K562 (cell line): ENCODE results near the gene TIMP3. TPM values are rescaled to one million over a fixed set of nuclear protein-coding genes. Genes with fewer than 3 reads are reported as not detected.

Experiments used
- ATAC-seq: fragments of 200-7000 bp; cut with Tn5 transposase; 3 replicates; pipeline ENCODE4 v1.9.1; 2020; ENCODE audit warnings: moderate library complexity
- BruUV-seq: library from RNA; stranded (reverse); fragments of 400-500 nt; replicated peaks from 2 replicates; lab custom pipeline; 2021; lab: Mats Ljungman, UMichigan
- CTCF ChIA-PET: fragments of 300-600 bp; formaldehyde crosslinking; extraction: SDS; loops from one replicate; lab custom pipeline; 2021; ENCODE audit warnings: low intra/inter-chr PET ratio; lab: Yijun Ruan, JAX
- POLR2A ChIA-PET: fragments of 300-600, 350-650 bp; sonication (Branson Sonifier 250); formaldehyde crosslinking; extraction: SDS; loops from one replicate; lab custom pipeline; 2021; ENCODE audit warnings: antibody characterized with exemption, inconsistent platforms; lab: Yijun Ruan, JAX
- DNase-seq, 4 experiments: peaks; one replicate each; pipeline versions ENCODE4 v3.0.0 to v3.0.0-alpha.2; 2011 to 2018; ENCODE audit warnings: low spot score in 3 of 4, mixed read lengths in 3 of 4; ENCODE audit errors: extremely low read depth in 1 of 4
- FAIRE-seq: peaks from 2 replicates; lab custom pipeline; 2011; peaks lifted over from hg19 to GRCh38; lab: Jason Lieb, UNC
- H2AFZ ChIP-seq: 2 replicates; pipeline ENCODE4 v1.6.0; 2011; ENCODE audit warnings: low read depth, low read length, control low read depth, inconsistent platforms
- H3K27ac ChIP-seq: fragments of 200-600 bp; 3 replicates; pipeline ENCODE4 v1.8.0; 2011; ENCODE audit warnings: low read depth, mild to moderate bottlenecking, control low read depth, inconsistent platforms, low read length, moderate library complexity, mixed read lengths; ENCODE audit errors: extremely low read depth
- H3K27me3 ChIP-seq, 2 experiments: fragments of 300-600 bp in 1 of 2; 2 replicates in 1 of 2; 3 replicates in 1 of 2; pipeline versions ENCODE4 v1.6.0 to v1.8.0; 2011; ENCODE audit warnings: inconsistent platforms in 2 of 2, low read length in 2 of 2, mild to moderate bottlenecking in 1 of 2, mixed read lengths in 1 of 2, moderate library complexity in 1 of 2; ENCODE audit not compliant: control insufficient read depth in 2 of 2, insufficient read depth in 2 of 2
- H3K36me3 ChIP-seq: fragments of 300-600 bp; 3 replicates; pipeline ENCODE4 v1.8.0; 2011; ENCODE audit warnings: mild to moderate bottlenecking, low read length, inconsistent platforms; ENCODE audit not compliant: control insufficient read depth, insufficient read depth
- H3K4me1 ChIP-seq, 2 experiments: fragments of 200-600 bp in 1 of 2; replicated peaks in 1 of 2; 2 replicates in 1 of 2; 3 replicates in 1 of 2; pipeline versions ENCODE4 v1.5.1 to v1.8.0; 2011; ENCODE audit warnings: inconsistent platforms in 2 of 2, low read length in 2 of 2, mild to moderate bottlenecking in 1 of 2, mixed read lengths in 1 of 2, moderate library complexity in 1 of 2; ENCODE audit not compliant: control insufficient read depth in 2 of 2, insufficient read depth in 2 of 2
- H3K4me2 ChIP-seq: 2 replicates; pipeline ENCODE4 v1.6.1; 2011; ENCODE audit warnings: low read length, control low read depth, inconsistent platforms, mixed read lengths; ENCODE audit not compliant: insufficient read depth
- H3K4me3 ChIP-seq: fragments of 200-600 bp; sonication (generic), shearing (Covaris generic); 2 replicates; pipeline ENCODE4 v1.5.1; 2016; ENCODE audit warnings: control low read depth, inconsistent platforms
- H3K79me2 ChIP-seq: fragments of 200-600 bp; 3 replicates; pipeline ENCODE4 v1.8.0; 2011; ENCODE audit warnings: low read length, inconsistent platforms; ENCODE audit not compliant: control insufficient read depth, insufficient read depth
- H3K9ac ChIP-seq, 2 experiments: 2 replicates each; pipeline versions ENCODE4 v1.6.0 to v1.6.1; 2011; ENCODE audit warnings: low read depth in 2 of 2, low read length in 2 of 2, control low read depth in 1 of 2, inconsistent platforms in 1 of 2, mild to moderate bottlenecking in 1 of 2, mixed read lengths in 1 of 2; ENCODE audit not compliant: insufficient read depth in 1 of 2
- H3K9me1 ChIP-seq: one replicate; pipeline ENCODE4 v1.6.0; 2011; ENCODE audit warnings: inconsistent platforms, mild to moderate bottlenecking, low read length, moderate library complexity; ENCODE audit not compliant: control insufficient read depth, insufficient read depth
- H3K9me3 ChIP-seq: replicated peaks from 2 replicates; pipeline ENCODE4 v1.5.1; 2011; ENCODE audit warnings: low read depth, low read length, inconsistent platforms; ENCODE audit not compliant: control insufficient read depth, insufficient read depth
- H4K20me1 ChIP-seq: replicated peaks from 2 replicates; pipeline ENCODE4 v1.6.1; 2011; ENCODE audit warnings: low read length, inconsistent platforms, mixed read lengths; ENCODE audit not compliant: control insufficient read depth, insufficient read depth
- ADNP ChIP-seq: fragments of 200-800 bp; sonication (Bioruptor generic); IDR thresholded peaks from 2 replicates; pipeline ENCODE4 v1.6.1; 2016; ENCODE audit warnings: missing genetic modification characterization, missing compliant biosample characterization
- ARID2 ChIP-seq: fragments of 450-650 bp; IDR thresholded peaks from 2 replicates; pipeline ENCODE4 v1.6.1; 2017; ENCODE audit warnings: antibody characterized with exemption, mild to moderate bottlenecking
- BCOR ChIP-seq: fragments of 450-650 bp; IDR thresholded peaks from 2 replicates; pipeline ENCODE4 v1.6.1; 2016
- CHD1 ChIP-seq: fragments of 200-600 bp; sonication (generic); IDR thresholded peaks from one replicate; pipeline ENCODE4 v1.6.1; 2012; ENCODE audit warnings: mild to moderate bottlenecking, moderate library complexity, low read length, inconsistent platforms
- GABPA ChIP-seq: fragments of 200-800 bp; sonication (Bioruptor generic); conservative IDR thresholded peaks from 2 replicates; pipeline ENCODE4 v1.6.1; 2016; ENCODE audit warnings: low read depth, missing genetic modification characterization, missing compliant biosample characterization
- KDM1A ChIP-seq, 2 experiments: fragments of 450-650 bp; IDR thresholded peaks; 2 replicates each; pipeline ENCODE4 v1.6.1; 2016; ENCODE audit warnings: mild to moderate bottlenecking in 2 of 2
- MTA1 ChIP-seq: fragments of 450-650 bp; IDR thresholded peaks from 2 replicates; pipeline ENCODE4 v1.6.1; 2017; ENCODE audit warnings: borderline replicate concordance
- RBM15 ChIP-seq: fragments of 200-400 bp; formaldehyde crosslinking; IDR thresholded peaks from 2 replicates; pipeline ENCODE4 v1.6.1; 2018; ENCODE audit warnings: mild to moderate bottlenecking, low read length, moderate library complexity; ENCODE audit not compliant: insufficient read depth
- RBM25 ChIP-seq: fragments of 200-400 bp; formaldehyde crosslinking; IDR thresholded peaks from 2 replicates; pipeline ENCODE4 v1.6.1; 2018; ENCODE audit warnings: low read length, low read depth, moderate library complexity; ENCODE audit not compliant: severe bottlenecking
- RCOR1 ChIP-seq, 2 experiments: IDR thresholded peaks; 2 replicates each; pipeline ENCODE4 v1.6.1; 2012; ENCODE audit warnings: low read depth in 2 of 2, low read length in 2 of 2, borderline replicate concordance in 1 of 2, improper control_type of control experiment in 1 of 2
- SAFB ChIP-seq: fragments of 200-400 bp; formaldehyde crosslinking; IDR thresholded peaks from 2 replicates; pipeline ENCODE4 v1.6.1; 2017; ENCODE audit warnings: low read depth, low read length, borderline replicate concordance
- SPI1 ChIP-seq: IDR thresholded peaks from 2 replicates; pipeline ENCODE4 v1.6.1; 2011; ENCODE audit warnings: low read depth, low read length, control low read depth, borderline replicate concordance
- TARDBP ChIP-seq: fragments of 450-650 bp; IDR thresholded peaks from 2 replicates; pipeline ENCODE4 v1.6.1; 2016
- ZFX ChIP-seq: sonication (generic); formaldehyde crosslinking; IDR thresholded peaks from 2 replicates; pipeline ENCODE4 v1.8.0; 2022; ENCODE audit warnings: mild to moderate bottlenecking, missing genetic modification reagents, moderate library complexity
- ZKSCAN1 ChIP-seq: fragments of 150-350 bp; IDR thresholded peaks from 2 replicates; pipeline ENCODE4 v1.6.1; 2016; ENCODE audit warnings: low read depth, low read length
- WGBS: fragments of 100-300 bp; shearing (Covaris generic); methylation state at CpG from one replicate; pipeline ENCODE4 v1.1.6; 2016; ENCODE audit warnings: low coverage, mixed read lengths; ENCODE audit not compliant: insufficient coverage; ENCODE audit errors: missing lambda C conversion rate; 5-methylcytosine and 5-hydroxymethylcytosine counted together
- in situ Hi-C: fragments of 300-500 bp; cut with MboI; formaldehyde crosslinking; loops from 4 replicates; pipeline ENCODE4 v1.15.0; 2018; ENCODE audit warnings: inconsistent platforms, mixed read lengths
- intact Hi-C: fragments of 100-400 bp; cut with micrococcal nuclease; formaldehyde crosslinking; loops from 2 replicates; pipeline ENCODE4 v1.14.2; 2022
- polyA plus RNA-seq, 8 experiments: library from polyadenylated mRNA; depleted of rRNA in 4 of 8; stranded (reverse) in 5 of 8; unstranded in 3 of 8; fragments of >200 nt; fragmentation: Nextera tagmentation in 2 of 8; fragmentation: Illumina TruSeq in 1 of 8; extraction: Ambion mirVana in 2 of 8; extraction: Trizol in 1 of 8; gene quantifications; 2 replicates each; pipeline versions ENCODE4 v1.2.1 to v1.2.3, GENCODE V29; 2011 to 2014; ENCODE audit warnings: inconsistent platforms in 1 of 8, missing spikeins in 1 of 8
- total RNA-seq, 7 experiments: library from RNA; depleted of rRNA in 6 of 7; stranded (reverse); fragments of >200 nt in 6 of 7; fragmentation: Illumina TruSeq in 2 of 7; extraction: Trizol in 2 of 7; gene quantifications; 2 replicates each; pipeline versions ENCODE4 v1.2.1 to v1.2.3, GENCODE V29; 2011 to 2021; ENCODE audit warnings: low replicate concordance in 1 of 7

Gene TIMP3
- total and polyA plus RNA-seq, 9 of the 15 experiments (the other 6 are each of a cell fraction or from before 2014, with no cell fraction given), result 0.07 to 0.73 (median 0.18) TPM

DNA sequence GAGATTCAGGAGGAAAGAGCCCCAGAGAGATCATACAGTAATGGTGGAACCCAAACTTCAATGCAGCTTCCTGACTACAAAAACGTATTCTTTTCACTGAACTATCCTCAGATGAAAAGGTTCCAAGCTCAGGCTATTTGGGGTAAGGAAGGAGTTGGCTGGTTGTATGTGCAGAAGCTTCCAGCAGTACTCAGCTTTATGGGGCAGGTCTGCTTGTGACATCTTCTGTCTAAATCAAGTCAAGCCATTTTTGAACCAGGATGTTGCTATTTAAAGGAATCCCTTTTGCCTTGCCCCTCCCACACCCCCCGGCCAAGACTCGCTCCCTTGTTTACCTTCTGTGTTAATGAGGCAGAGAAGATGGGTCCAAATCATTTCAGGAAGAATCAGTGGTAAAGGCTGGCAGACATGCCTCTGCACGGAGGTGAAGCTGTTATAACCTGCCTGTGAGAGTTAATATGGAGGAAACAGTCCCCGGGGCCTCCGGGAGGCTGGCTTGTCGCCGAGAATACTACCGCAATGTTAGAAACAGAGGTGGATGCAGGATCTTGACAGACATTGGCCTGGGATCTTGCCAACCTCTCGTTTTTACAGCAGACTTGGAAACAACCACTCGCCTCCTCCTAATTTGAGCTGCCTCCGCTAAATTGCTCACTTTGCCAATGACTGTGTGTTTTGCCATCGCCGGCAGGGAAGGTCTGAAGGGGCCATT lies 45.4 kb downstream of the TIMP3 start:
- H2AFZ ChIP-seq, result no peak overlapping the region
- POLR2A ChIA-PET, result interaction anchor here (0.7 kb wide), 1 partner anchor 10 kb away, joined by 4 read pairs; no protein-coding TSS in a partner anchor
- DNase-seq (no peak), ATAC-seq (no peak), FAIRE-seq (no peak)
- H3K27me3 ChIP-seq, result peaks cover 0 to 25% of the 10 kb centered on the region in 2 experiments; a peak in 2 of 5 replicates
- no peaks in the 10 kb centered on the region for H3K4me1 ChIP-seq
- H3K9me1 ChIP-seq, result no peaks in the 10 kb centered on the region
- 35% methylated on average over 13 of the region's 14 CpGs for WGBS
- H3K4me2 ChIP-seq, result no peak overlapping the region
- no peak for TF ChIP-seq ZFX (CRISPR knock-in tag)
- CTCF ChIA-PET, result no interaction called here
- no peak overlapping the region for H3K27ac ChIP-seq
- H3K36me3 ChIP-seq, result no peaks in the 10 kb centered on the region
- no peak overlapping the region for H3K9ac ChIP-seq
- no peak overlapping the region for H3K4me3 ChIP-seq
- H3K9me3 ChIP-seq, result no peaks in the 10 kb centered on the region
- in situ Hi-C loops (no loop called here), intact Hi-C loops (no loop called here)
- no peaks in the 10 kb centered on the region for H3K79me2 ChIP-seq
- H4K20me1 ChIP-seq, result no peaks in the 10 kb centered on the region
- BruUV-seq, result no TSS peak

DNA sequence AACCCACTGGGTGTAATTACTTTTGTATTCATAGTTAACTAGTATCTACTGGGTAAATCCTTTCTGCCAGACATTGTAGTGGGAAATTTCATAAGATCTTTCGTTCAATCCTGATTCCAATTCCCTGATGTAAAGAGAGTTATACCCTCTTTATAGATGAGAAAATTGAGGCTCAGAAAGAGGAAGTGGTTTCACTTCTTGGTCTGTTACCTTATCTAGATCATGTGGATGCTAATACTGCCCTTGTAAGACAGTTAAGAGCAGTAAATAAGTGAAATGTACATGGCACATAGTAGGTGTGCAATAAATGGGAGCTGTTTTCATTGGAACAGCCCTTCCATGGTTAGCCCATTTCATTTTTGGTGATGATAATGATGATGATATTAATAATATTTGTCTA lies 46.7 kb downstream of the TIMP3 start:
- Histone ChIP-seq H3K4me1 (peaks cover 4 to 9% of the 10 kb centered on the region in 2 experiments; a peak in 3 of 5 replicates), H3K27ac (no peak overlapping the region), H3K9me3 (no peaks in the 10 kb centered on the region), H3K9ac (no peak overlapping the region), H3K27me3 (peaks cover 0 to 22% of the 10 kb centered on the region in 2 experiments; a peak in 2 of 5 replicates), H4K20me1 (no peaks in the 10 kb centered on the region), H3K4me2 (no peak overlapping the region), H3K36me3 (no peaks in the 10 kb centered on the region), H3K9me1 (no peaks in the 10 kb centered on the region), H2AFZ (no peak overlapping the region), H3K79me2 (no peaks in the 10 kb centered on the region), H3K4me3 (no peak overlapping the region)
- intact Hi-C loops, result no loop called here
- in situ Hi-C loops, result no loop called here
- ATAC-seq, result no peak
- ChIA-PET CTCF (no interaction called here), POLR2A (no interaction called here)
- no peak for TF ChIP-seq TARDBP
- TF ChIP-seq RBM25, result peak; percentile 64
- TF ChIP-seq ARID2, result no peak
- TF ChIP-seq SAFB, result no peak
- peak; percentile 40; the same call in 1 of the 2 replicates for TF ChIP-seq BCOR
- TF ChIP-seq RCOR1 (IDR thresholded peaks at IDR 0.05; ENCODE audit: borderline replicate concordance in 1 of 2, low read depth in 2 of 2, low read length in 2 of 2), result peak in 1 of 2 experiments; percentile 42; a peak in 1 of 4 replicates
- TF ChIP-seq KDM1A (IDR thresholded peaks at IDR 0.05), result 0 out of 4 replicates have a peak, but pooled peaks of 1 of the 2 experiments have one; percentile 19
- no peak for TF ChIP-seq MTA1
- TF ChIP-seq CHD1, result no peak
- no peak for TF ChIP-seq GABPA (tag)
- peak; percentile 39; the same call in 1 of the 2 replicates for TF ChIP-seq ADNP (tag)
- TF ChIP-seq ZKSCAN1, result peak; percentile 93
- no peak for TF ChIP-seq RBM15
- peak; percentile 92 for TF ChIP-seq SPI1
- no peak for DNase-seq
- no TSS peak for BruUV-seq
- WGBS, result 0% methylated on average over 1 of the region's 1 CpG
- FAIRE-seq, result no peak
